ENCODE results near the gene POGLUT3.

POGLUT3 gene

GRCh38 chr11:108472681-108473080 is 25.5 kb downstream of the POGLUT3 start:
- no peak for DNase-seq (ENCODE audit: low read depth)
- H3K4me3 ChIP-seq (ENCODE audit: low read depth, low read length): no peak overlapping the region
- TF ChIP-seq MYC (IDR thresholded peaks at IDR 0.05; ENCODE audit: low read depth, low read length): no peak
- no peak for TF ChIP-seq POLR2A (IDR thresholded peaks at IDR 0.05; ENCODE audit: extremely low read depth, insufficient read length)
- TF ChIP-seq CTCF (IDR thresholded peaks at IDR 0.05; ENCODE audit: low read depth, low read length): no peak
- TF ChIP-seq MAX (IDR thresholded peaks at IDR 0.05; ENCODE audit: low read depth, low read length): no peak

GRCh38 chr11:108468478-108468864 is 29.7 kb downstream of the POGLUT3 start:
- TF ChIP-seq POLR2A (IDR thresholded peaks at IDR 0.05; ENCODE audit: extremely low read depth, insufficient read length) (no peak), MYC (IDR thresholded peaks at IDR 0.05; ENCODE audit: low read depth, low read length) (no peak), MAX (IDR thresholded peaks at IDR 0.05; ENCODE audit: low read depth, low read length) (no peak), CTCF (IDR thresholded peaks at IDR 0.05; ENCODE audit: low read depth, low read length) (no peak)
- no peak overlapping the region for H3K4me3 ChIP-seq (ENCODE audit: low read depth, low read length)
- peak; percentile 12 for DNase-seq (ENCODE audit: low read depth)

- TF ChIP-seq CTCF (IDR thresholded peaks at IDR 0.05; ENCODE audit: low read depth, low read length): no peak
- TF ChIP-seq POLR2A (IDR thresholded peaks at IDR 0.05; ENCODE audit: extremely low read depth, insufficient read length): peak; percentile 98
- TF ChIP-seq MAX (IDR thresholded peaks at IDR 0.05; ENCODE audit: low read depth, low read length): 0 out of 2 replicates have a peak, but pooled peaks have one; percentile 7
- no peak; the same call in none of the 2 replicates for TF ChIP-seq MYC (IDR thresholded peaks at IDR 0.05; ENCODE audit: low read depth, low read length)
- peak; percentile 98 for DNase-seq (ENCODE audit: low read depth)
Measured at GRCh38 chr11:108467091-108467823, 30.9 kb downstream of the POGLUT3 start, which contains the start of gene C11orf65. Gene C11orf65 (minus strand): TSS chr11:108467529. CDS start chr11:108461559, 5,970 bp downstream.

GRCh38 chr11:108466405-108466804 is 31.8 kb downstream of the POGLUT3 start:
- peak; percentile 6 for DNase-seq (ENCODE audit: low read depth)
- TF ChIP-seq MYC (IDR thresholded peaks at IDR 0.05; ENCODE audit: low read depth, low read length) (no peak), CTCF (IDR thresholded peaks at IDR 0.05; ENCODE audit: low read depth, low read length) (no peak), POLR2A (IDR thresholded peaks at IDR 0.05; ENCODE audit: extremely low read depth, insufficient read length) (no peak), MAX (IDR thresholded peaks at IDR 0.05; ENCODE audit: low read depth, low read length) (no peak)
- H3K4me3 ChIP-seq (ENCODE audit: low read depth, low read length): peak overlapping the region; percentile 91

More at GRCh38 chr11:108467091-108467823, 30.9 kb downstream of the POGLUT3 start, which contains the start of gene C11orf65:
- H3K4me3 ChIP-seq (ENCODE audit: low read depth, low read length): peak within 1 kb of the TSS; percentile 91

GRCh38 chr11:108453207-108453835 is 44.9 kb downstream of the POGLUT3 start:
- no peak for TF ChIP-seq MYC (IDR thresholded peaks at IDR 0.05; ENCODE audit: low read depth, low read length)
- TF ChIP-seq POLR2A (IDR thresholded peaks at IDR 0.05; ENCODE audit: extremely low read depth, insufficient read length): no peak
- no peak for TF ChIP-seq CTCF (IDR thresholded peaks at IDR 0.05; ENCODE audit: low read depth, low read length)
- TF ChIP-seq MAX (IDR thresholded peaks at IDR 0.05; ENCODE audit: low read depth, low read length): no peak
- H3K4me3 ChIP-seq (ENCODE audit: low read depth, low read length): no peak overlapping the region
- no peak for DNase-seq (ENCODE audit: low read depth)

Measured in NB4 (cell line).